Mammary epithelial cell (primary cell): ENCODE data around the gene SULT1E1.

Source experiments
- CTCF ChIP-seq, 2 donors: IDR thresholded peaks in 1 of 2; conservative IDR thresholded peaks in 1 of 2; 2 replicates each; pipeline ENCODE4 v1.5.1; 2011 to 2012; ENCODE audit warnings: inconsistent platforms in 2 of 2, low read length in 2 of 2, mild to moderate bottlenecking in 2 of 2, control low read depth in 1 of 2, low read depth in 1 of 2; ENCODE audit not compliant: insufficient read depth in 1 of 2; ENCODE audit errors: extremely low read depth in 1 of 2
- EZH2 ChIP-seq: IDR thresholded peaks from 2 replicates; pipeline ENCODE4 v1.6.1; 2012; ENCODE audit warnings: low read length, inconsistent platforms, borderline replicate concordance

- TF ChIP-seq CTCF (conservative IDR thresholded peaks at IDR 0.05 in 1 of 2, IDR thresholded peaks at IDR 0.05 in 1 of 2; ENCODE audit: extremely low read depth in 1 of 2, insufficient read depth in 1 of 2, low read depth in 1 of 2, low read length in 2 of 2) (no peak), EZH2 (no peak)
Observed at GRCh38 chr4:69831270-69831627, 28.7 kb downstream of the SULT1E1 start.
